HG02588 (cell line): Measurements from ENCODE around the gene CDK5.

Experiments
- ATAC-seq: cut with Tn5 transposase; IDR thresholded peaks from one replicate; pipeline ENCODE4 v1.9.1; 2021; ENCODE audit warnings: mild to moderate bottlenecking, moderate library complexity; ENCODE audit not compliant: unreplicated experiment

Gene CDK5

GRCh38 chr7:151057506-151057988 lies at the start of gene CDK5:
TSS of gene CDK5 (minus strand) at chr7:151057897. CDS start at chr7:151057848, 49 bp downstream.
- peak; percentile 8 for ATAC-seq

- no peak for ATAC-seq
Measured at GRCh38 chr7:151104411-151105235, 46.9 kb upstream of the CDK5 start.

- no peak for ATAC-seq
Measured at GRCh38 chr7:151103973-151104372, 46.3 kb upstream of the CDK5 start.

DNA sequence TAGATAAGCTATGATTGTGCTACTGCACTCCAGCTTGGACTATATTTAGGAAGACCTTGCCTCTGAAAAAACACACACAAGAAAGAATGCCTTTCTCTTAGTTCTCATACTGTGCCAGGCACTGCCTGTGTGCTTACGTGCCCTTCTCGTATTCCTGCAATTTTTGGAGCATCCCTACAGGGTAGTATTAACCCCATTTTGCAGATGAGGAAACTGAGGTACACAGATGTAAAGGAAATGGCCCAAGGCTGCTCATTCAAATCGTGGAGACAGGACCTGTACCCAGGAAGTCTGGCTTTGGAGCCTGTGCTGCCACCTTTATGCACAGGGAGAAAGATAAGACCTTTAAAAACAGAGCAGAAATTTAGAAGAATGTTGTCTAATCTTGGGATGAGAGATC lies 45.3 kb upstream of the CDK5 start:
- no peak for ATAC-seq

GRCh38 chr7:151101621-151102396 lies 44.1 kb upstream of the CDK5 start:
- no peak for ATAC-seq

DNA sequence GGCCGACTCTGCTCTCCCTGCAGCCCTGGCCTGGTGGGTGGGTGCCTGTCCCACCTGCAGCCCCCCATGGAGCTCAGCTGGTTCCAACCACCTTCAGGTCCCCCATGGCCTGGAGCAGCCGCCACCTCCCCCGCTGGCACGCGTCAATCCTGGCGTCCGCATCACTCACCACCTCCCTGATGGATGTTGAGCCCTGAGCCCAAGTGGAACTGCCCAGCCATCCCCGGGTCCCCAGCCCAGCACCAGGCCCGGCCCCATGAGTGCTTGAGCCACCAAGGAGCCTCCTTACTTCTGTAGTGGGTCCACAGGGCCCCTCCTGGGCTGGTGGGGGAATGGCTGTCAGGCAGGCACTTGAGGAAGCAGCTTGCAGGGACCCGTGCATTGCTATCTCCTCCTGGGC lies 43.2 kb upstream of the CDK5 start:
- ATAC-seq: no peak

- ATAC-seq: no peak
Measured at GRCh38 chr7:151099486-151100211, 42.0 kb upstream of the CDK5 start.

- no peak for ATAC-seq
Measured at GRCh38 chr7:151095828-151096475, 38.3 kb upstream of the CDK5 start.

- ATAC-seq: no peak
Measured at GRCh38 chr7:151095123-151095797, 37.6 kb upstream of the CDK5 start.

DNA sequence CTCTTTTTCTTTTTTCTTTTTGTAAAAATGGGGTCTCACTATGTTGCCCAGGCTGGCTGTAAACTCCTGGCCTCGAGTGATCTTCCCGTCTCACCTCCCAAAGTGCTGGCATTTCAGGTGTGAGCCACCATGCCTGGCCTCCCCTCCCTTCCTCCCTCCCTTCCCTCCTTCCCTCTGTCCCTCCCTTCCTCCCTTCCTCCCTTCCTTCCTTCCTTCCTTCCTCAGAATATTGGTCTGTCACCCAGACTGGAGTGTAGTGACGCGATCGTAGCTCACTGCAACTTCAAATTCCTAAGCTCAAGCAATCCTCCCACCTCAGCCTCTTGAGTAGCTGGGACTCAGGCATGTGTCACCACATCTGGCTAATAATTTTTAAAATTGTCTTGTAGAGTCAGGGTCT lies 37.0 kb upstream of the CDK5 start:
- ATAC-seq: no peak

DNA sequence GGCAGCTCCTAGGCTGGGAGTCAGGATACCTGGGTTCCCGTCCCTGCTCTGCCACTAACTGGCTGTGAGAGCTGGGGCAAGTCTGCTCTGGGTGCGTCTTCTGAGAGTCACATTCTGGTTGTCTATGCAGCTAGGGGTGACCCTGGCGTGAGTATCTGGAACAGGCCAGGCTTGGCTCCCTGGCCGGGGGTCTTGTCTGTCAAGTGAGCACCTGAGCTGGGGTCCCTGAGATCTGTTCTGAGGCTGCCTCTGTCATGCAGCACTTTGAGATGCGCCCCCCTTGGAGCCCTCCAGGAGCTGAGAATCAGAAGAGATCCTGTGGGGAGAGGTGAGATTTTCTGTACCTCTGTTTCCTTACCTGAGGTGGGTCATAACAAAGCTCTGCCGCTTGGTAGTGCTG lies 36.1 kb upstream of the CDK5 start:
- no peak for ATAC-seq

GRCh38 chr7:151091988-151092387 lies 34.3 kb upstream of the CDK5 start:
- ATAC-seq: no peak

DNA sequence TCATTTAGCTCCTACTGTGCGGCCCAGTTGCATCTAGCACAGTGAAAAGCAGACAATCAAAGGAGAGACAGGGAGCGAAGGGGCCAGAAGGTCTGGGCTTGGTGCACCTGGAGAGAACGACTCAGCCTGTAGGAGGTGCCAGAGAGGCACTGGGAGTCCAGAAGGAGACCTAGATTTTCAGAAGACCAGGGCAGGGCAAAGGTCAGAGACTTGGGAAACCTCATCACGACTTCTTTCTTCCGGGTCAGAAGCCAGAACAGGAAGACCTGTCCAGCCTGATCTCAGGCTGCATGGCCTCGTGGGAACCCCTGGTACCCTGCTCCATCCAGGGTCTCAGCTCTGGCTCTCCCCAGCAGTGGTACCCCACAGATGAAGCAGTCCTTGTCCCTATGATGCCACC lies 33.7 kb upstream of the CDK5 start:
- no peak for ATAC-seq

DNA sequence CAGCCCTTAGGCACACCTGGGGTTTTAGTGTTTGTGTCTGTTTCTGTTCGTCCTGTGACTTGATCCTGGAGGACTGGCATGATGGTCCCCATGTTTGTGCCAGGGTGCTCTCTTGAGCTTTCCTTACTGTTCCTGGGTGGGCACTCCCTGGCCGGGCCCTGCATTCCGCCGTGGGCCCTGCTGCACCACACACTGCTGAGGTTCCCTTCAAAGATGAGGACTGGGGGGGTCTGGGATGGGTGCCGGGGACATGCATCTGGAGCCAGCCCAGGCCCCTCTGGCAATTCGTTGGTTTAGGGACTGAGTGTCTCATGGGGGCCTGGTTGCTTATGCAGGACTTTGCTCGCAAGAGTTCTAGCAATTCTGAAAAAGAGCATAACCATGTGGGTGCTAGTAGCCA lies 33.3 kb upstream of the CDK5 start:
- no peak for ATAC-seq

DNA sequence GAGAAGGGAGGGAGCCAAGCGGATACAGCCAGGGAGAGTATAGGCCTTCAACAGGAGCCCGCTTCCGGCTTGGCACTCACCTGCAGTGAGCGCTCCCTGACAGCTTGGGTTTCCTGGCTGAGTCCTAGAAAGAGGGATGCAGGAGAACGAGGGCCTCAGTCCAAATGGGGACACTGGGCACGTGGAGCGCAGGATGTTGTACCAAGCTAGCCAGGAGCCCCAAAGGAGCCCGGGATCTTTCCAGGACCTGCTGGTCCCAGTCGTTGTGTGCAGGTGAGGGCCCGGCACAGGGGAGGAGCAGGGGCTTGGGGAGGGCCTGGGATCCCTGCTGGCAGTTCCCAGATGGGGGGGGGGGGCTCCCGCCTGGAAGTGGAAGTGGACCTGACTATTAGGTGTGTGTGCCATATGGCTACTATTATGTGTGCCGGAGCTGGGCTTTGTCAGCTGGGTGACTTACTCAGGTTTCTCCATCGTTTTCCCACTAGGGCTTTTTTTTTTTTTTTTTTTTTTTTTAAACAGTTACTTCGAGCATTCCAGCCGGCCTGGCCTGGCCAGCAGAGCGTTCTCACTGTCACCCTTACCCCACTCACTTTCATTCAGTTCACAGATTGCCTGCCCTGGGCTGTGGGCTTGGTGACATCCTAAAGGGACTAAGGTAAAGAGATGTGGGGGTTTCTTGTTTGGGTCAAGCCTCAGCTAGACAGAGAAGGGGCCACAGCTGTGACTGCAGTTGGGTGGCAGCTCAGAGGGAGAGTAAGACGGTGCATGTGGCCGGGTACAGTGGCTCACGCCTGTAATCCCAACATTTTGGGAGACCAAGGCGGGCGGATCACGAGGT lies 32.4 kb upstream of the CDK5 start:
- ATAC-seq: no peak

DNA sequence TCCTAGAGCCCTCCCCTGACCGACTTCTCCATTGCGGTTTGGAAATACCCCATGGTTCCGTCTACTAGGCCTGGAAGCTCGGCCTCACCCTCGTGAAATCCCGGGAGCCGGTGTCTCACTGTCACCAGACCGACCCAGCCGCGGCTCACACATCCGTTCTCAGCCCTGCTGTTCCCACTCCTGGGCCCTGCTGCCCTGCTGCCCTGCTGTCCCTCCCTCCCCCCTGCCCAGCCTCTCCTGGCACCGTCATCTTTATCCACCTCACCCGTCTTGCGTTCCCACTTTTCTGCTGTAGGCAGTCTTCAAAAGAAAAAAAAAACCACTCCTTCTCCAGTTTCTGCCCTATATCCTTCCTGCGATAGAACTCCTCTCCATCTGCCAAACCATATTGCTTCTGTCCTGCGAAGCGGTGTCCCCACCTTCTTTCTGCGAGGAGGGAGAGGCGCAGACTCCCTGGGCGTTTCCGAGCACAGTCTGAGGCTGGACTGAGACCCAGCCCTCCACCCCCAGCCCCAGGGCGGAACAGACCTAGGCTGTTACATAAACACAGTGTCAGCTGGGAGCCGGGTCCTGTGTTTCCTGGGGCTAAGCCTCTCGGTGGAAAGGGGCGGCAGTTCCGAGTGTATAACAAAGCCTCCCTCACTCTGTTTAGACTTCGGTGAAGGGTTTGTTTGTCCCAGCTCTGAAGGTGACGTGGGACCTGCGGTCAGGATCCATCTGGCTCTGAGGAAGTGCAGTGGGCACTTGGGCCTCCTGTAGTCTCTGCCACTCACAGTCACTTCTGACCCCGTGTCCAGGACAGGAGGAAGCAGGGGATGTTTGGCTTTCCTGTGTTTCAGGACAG lies 31.4 kb upstream of the CDK5 start:
- no peak for ATAC-seq

DNA sequence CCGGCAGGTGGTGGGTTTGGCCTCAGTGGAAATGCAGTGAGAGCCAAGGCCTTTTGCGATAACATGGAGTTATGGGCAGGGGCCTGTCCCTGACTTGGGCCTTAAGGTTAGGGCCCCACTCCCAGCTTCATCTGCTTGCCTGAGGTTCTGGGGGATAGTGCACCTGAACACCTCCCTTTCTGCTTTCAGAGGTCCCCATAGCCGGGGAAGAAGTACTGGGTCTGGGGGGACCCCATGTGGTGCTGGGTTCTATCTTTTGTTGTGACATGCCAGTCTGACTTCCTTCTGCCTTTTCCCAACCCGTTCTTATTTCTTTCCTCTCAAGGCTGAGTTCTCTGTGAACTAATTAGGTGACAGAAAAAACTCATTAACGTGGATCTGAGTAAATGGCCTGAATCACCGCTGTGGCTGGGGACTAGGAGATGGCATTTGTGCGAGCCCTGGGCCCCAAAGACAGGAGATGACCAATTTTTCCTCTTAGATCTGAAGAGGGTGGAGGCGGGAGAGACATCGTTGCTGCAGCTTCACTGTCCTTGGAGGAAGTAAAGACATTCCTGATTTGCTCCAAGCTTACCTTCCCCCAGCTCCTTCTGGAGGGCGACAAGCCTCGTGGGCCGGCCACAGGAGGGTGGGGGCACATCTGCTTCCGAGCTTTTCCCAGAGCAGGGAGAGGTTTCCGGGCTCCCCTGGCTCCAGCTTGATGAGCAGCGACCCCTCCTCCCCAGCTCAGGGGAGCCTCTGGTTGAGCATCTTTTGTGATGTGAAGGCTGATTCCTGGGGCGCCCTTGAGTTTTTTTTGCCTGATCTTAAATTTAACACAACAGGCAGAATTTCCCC lies 30.5 kb upstream of the CDK5 start:
- no peak for ATAC-seq
